ENCODE data around the gene WDR55. TPM values are rescaled to one million over a fixed set of nuclear protein-coding genes. Genes with fewer than 3 reads are reported as not detected.

Gene WDR55
- total and polyA plus RNA-seq, 2 of the 13 experiments (the other 11 are each of a cell fraction or from before 2014, with no cell fraction given): 17.7 to 18.2 TPM

GRCh38 chr5:140700177-140701144 lies 35.8 kb downstream of the WDR55 start, which contains the start of gene ZMAT2 (continued):
- TF ChIP-seq E2F1 (CRISPR knock-in tag; IDR thresholded peaks at IDR 0.05) (peak; percentile 25; the same call in 1 of the 2 replicates), ERF (CRISPR knock-in tag; IDR thresholded peaks at IDR 0.05) (peak; percentile 91), ZFP36L2 (CRISPR knock-in tag; IDR thresholded peaks at IDR 0.05) (0 out of 2 replicates have a peak, but pooled peaks have one; percentile 20), ZBTB39 (CRISPR knock-in tag; IDR thresholded peaks at IDR 0.05) (no peak), SP2 (CRISPR knock-in tag; IDR thresholded peaks at IDR 0.05) (peak; percentile 86), KMT2A (CRISPR knock-in tag; IDR thresholded peaks at IDR 0.05) (peak; percentile 89), ZNF691 (CRISPR knock-in tag; IDR thresholded peaks at IDR 0.05; ENCODE audit: borderline replicate concordance, low read depth) (no peak), MED1 (CRISPR knock-in tag; IDR thresholded peaks at IDR 0.05) (0 out of 2 replicates have a peak, but pooled peaks have one; percentile 38), GTF3A (CRISPR knock-in tag; conservative IDR thresholded peaks at IDR 0.05) (no peak), CREB3 (CRISPR knock-in tag; IDR thresholded peaks at IDR 0.05) (no peak), ZBTB21 (CRISPR knock-in tag; IDR thresholded peaks at IDR 0.05) (no peak), CCAR2 (optimal IDR thresholded peaks at IDR 0.05; ENCODE audit: low read depth, low read length) (no peak), THYN1 (CRISPR knock-in tag; IDR thresholded peaks at IDR 0.05; ENCODE audit: borderline replicate concordance, low read depth) (no peak), KLF9 (CRISPR knock-in tag; IDR thresholded peaks at IDR 0.05; ENCODE audit: low read depth) (0 out of 2 replicates have a peak, but pooled peaks have one; percentile 41), CHD4 (IDR thresholded peaks at IDR 0.05; ENCODE audit: borderline replicate concordance, low read length) (no peak), PITX1 (CRISPR knock-in tag; IDR thresholded peaks at IDR 0.05) (no peak; the same call in 1 of the 2 replicates), HDAC2 (CRISPR knock-in tag; IDR thresholded peaks at IDR 0.05) (peak; percentile 88), ZGPAT (CRISPR knock-in tag; IDR thresholded peaks at IDR 0.05) (peak; percentile 80), ZNF510 (CRISPR knock-in tag; IDR thresholded peaks at IDR 0.05; ENCODE audit: low read depth) (no peak), CBX2 (IDR thresholded peaks at IDR 0.05; ENCODE audit: low read depth, low read length) (no peak), CBX2 (CRISPR knock-in tag; IDR thresholded peaks at IDR 0.05; ENCODE audit: low read depth) (no peak), DNMT3B (CRISPR knock-in tag; conservative IDR thresholded peaks at IDR 0.05) (peak; percentile 90), ZNF121 (CRISPR knock-in tag; IDR thresholded peaks at IDR 0.05) (0 out of 2 replicates have a peak, but pooled peaks have one; percentile 10), AKAP8 (CRISPR knock-in tag; IDR thresholded peaks at IDR 0.05) (no peak)

Measured in HepG2 (cell line).